Adrenal gland (tissue), 5 donors: ENCODE measurements around the gene CCDC187.

Source experiments
- CTCF ChIP-seq, 6 experiments: fragments of 450-650 bp in 4 of 6; fragments of 200-600 bp in 2 of 6; sonication (generic) in 1 of 6; IDR thresholded peaks; 1 replicate in 5 of 6; 2 replicates in 1 of 6; pipeline versions ENCODE4 v1.5.1 to v1.8.0; 2016 to 2021; ENCODE audit warnings: antibody characterized with exemption in 6 of 6, mild to moderate bottlenecking in 2 of 6, moderate library complexity in 1 of 6
- POLR2A ChIP-seq, 2 donors: fragments of 450-650 bp; IDR thresholded peaks; one replicate each; pipeline ENCODE4 v1.6.1; 2017; ENCODE audit warnings: antibody characterized with exemption in 2 of 2, mild to moderate bottlenecking in 2 of 2, moderate library complexity in 1 of 2
- donor health status: DM: no; HTN: no; CAD: no.

GRCh38 chr9:136277746-136278145 is 26.1 kb downstream of the CCDC187 start:
- TF ChIP-seq POLR2A (IDR thresholded peaks at IDR 0.05) (no peak), CTCF (IDR thresholded peaks at IDR 0.05) (no peak)
